H1 (cell line): ENCODE measurements around the gene RCC1. TPM values are rescaled to one million over a fixed set of nuclear protein-coding genes. Genes with fewer than 3 reads are reported as not detected.
A peak's percentile ranks its signal among the peaks of the same experiment; 100 is the strongest.

Source experiments
- CHD7 ChIP-seq: fragments of 300-600 bp; sonication (generic); IDR thresholded peaks from 2 replicates; pipeline ENCODE4 v1.7.1; 2012; ENCODE audit warnings: low read length, moderate library complexity, mild to moderate bottlenecking, inconsistent platforms; ENCODE audit not compliant: insufficient replicate concordance
- CREB1 ChIP-seq: IDR thresholded peaks from 2 replicates; pipeline ENCODE4 v1.6.1; 2012; ENCODE audit warnings: inconsistent platforms
- EZH2 ChIP-seq: fragments of 200-600 bp; sonication (generic); IDR thresholded peaks from 2 replicates; pipeline ENCODE4 v1.7.1; 2012; ENCODE audit warnings: low read depth, mild to moderate bottlenecking, moderate library complexity, low read length, inconsistent platforms; ENCODE audit not compliant: severe bottlenecking
- GTF2F1 ChIP-seq: IDR thresholded peaks from 2 replicates; pipeline ENCODE4 v1.6.1; 2012; ENCODE audit warnings: low read depth, low read length, improper control_type of control experiment, borderline replicate concordance
- JUN ChIP-seq: IDR thresholded peaks from 2 replicates; pipeline ENCODE4 v1.6.1; 2011; ENCODE audit warnings: low read depth, mild to moderate bottlenecking, improper control_type of control experiment, low read length
- NANOG ChIP-seq: IDR thresholded peaks from 2 replicates; pipeline ENCODE4 v1.6.1; 2011; ENCODE audit warnings: low read length, low read depth, mild to moderate bottlenecking, inconsistent platforms; ENCODE audit not compliant: insufficient read depth, poor library complexity, severe bottlenecking
- POLR2A ChIP-seq, 2 experiments: IDR thresholded peaks; 1 replicate in 1 of 2; 2 replicates in 1 of 2; pipeline ENCODE4 v1.6.1; 2011; ENCODE audit warnings: low read depth in 2 of 2, low read length in 2 of 2, mild to moderate bottlenecking in 2 of 2; ENCODE audit errors: control extremely low read depth in 1 of 2
- RBBP5 ChIP-seq: IDR thresholded peaks from 2 replicates; pipeline ENCODE4 v1.7.1; 2012; ENCODE audit warnings: low read depth, mild to moderate bottlenecking, inconsistent platforms, low read length, moderate library complexity, borderline replicate concordance
- SIN3A ChIP-seq, 2 experiments: IDR thresholded peaks in 1 of 2; conservative IDR thresholded peaks in 1 of 2; 2 replicates each; pipeline ENCODE4 v1.6.1; 2011 to 2012; ENCODE audit warnings: low read length in 2 of 2, improper control_type of control experiment in 1 of 2, low read depth in 1 of 2, mild to moderate bottlenecking in 1 of 2
- SIRT6 ChIP-seq: IDR thresholded peaks from one replicate; pipeline ENCODE4 v1.7.1; 2012; ENCODE audit warnings: low read length, inconsistent platforms
- SUZ12 ChIP-seq: fragments of 200-600 bp; sonication (generic); IDR thresholded peaks from 2 replicates; pipeline ENCODE4 v1.6.1; 2012; ENCODE audit warnings: mild to moderate bottlenecking, inconsistent platforms, low read length, moderate library complexity, mixed read lengths
- TEAD4 ChIP-seq: IDR thresholded peaks from 2 replicates; pipeline ENCODE4 v1.6.1; 2012; ENCODE audit warnings: low read depth, low read length, inconsistent platforms, mixed read lengths
- polyA plus RNA-seq, 7 experiments: library from polyadenylated mRNA; depleted of rRNA in 3 of 7; stranded (reverse) in 5 of 7; unstranded in 2 of 7; fragments of >200 nt in 5 of 7; fragments of 200-250 nt in 2 of 7; gene quantifications; 1 replicate in 5 of 7; 2 replicates in 1 of 7; 4 replicates in 1 of 7; pipeline versions ENCODE4 v1.2.1 to v1.2.3, GENCODE V29; 2011 to 2013; ENCODE audit warnings: missing spikeins in 2 of 7, mixed read lengths in 2 of 7
- total RNA-seq: library from RNA; stranded (reverse); fragmentation: NEBNext Ultra II Directional; extraction: Animal tissue kit (Norgen Biotek cat#: 25700); gene quantifications from 2 replicates; pipeline ENCODE4 v1.2.1, GENCODE V29; 2021

Gene RCC1
- total and polyA plus RNA-seq, 2 of the 8 experiments (the other 6 are each of a cell fraction or from before 2014, with no cell fraction given), result 48.5 to 98.4 TPM

- TF ChIP-seq CHD7, result peak; percentile 23
- peak; percentile 48 to 89 for TF ChIP-seq POLR2A (IDR thresholded peaks at IDR 0.05; ENCODE audit: control extremely low read depth in 1 of 2, low read depth in 2 of 2, low read length in 2 of 2)
- TF ChIP-seq TEAD4, result no peak
- TF ChIP-seq CREB1, result no peak
- TF ChIP-seq JUN, result no peak
- no peak for TF ChIP-seq SIN3A (conservative IDR thresholded peaks at IDR 0.05 in 1 of 2, IDR thresholded peaks at IDR 0.05 in 1 of 2; ENCODE audit: low read depth in 1 of 2, low read length in 2 of 2)
- TF ChIP-seq RBBP5, result no peak
- TF ChIP-seq GTF2F1, result no peak
- no peak for TF ChIP-seq SUZ12
- TF ChIP-seq SIRT6, result no peak
- TF ChIP-seq EZH2, result no peak
- TF ChIP-seq NANOG, result no peak
Measured at GRCh38 chr1:28512058-28512611, 6.3 kb downstream of the RCC1 start (continued).
